Progenitor cell of endocrine pancreas (in vitro differentiated cells): ENCODE results near the gene CYP26C1. TPM values are rescaled to one million over a fixed set of nuclear protein-coding genes. Genes with fewer than 3 reads are reported as not detected.

Experiments
- DNase-seq: peaks from one replicate; pipeline ENCODE4 v3.0.0; 2021; ENCODE audit warnings: low spot score; ENCODE audit not compliant: unreplicated experiment
- H3K27ac Mint-ChIP-seq: 2 replicates; pipeline ENCODE4 v1.8.0; 2021; ENCODE audit warnings: mild to moderate bottlenecking, moderate library complexity, mixed read lengths
- H3K27me3 Mint-ChIP-seq: 2 replicates; pipeline ENCODE4 v1.8.0; 2021; ENCODE audit warnings: mixed read lengths
- H3K36me3 Mint-ChIP-seq: 2 replicates; pipeline ENCODE4 v1.8.0; 2022; ENCODE audit warnings: mixed read lengths; ENCODE audit not compliant: insufficient read depth
- H3K4me1 Mint-ChIP-seq: 2 replicates; pipeline ENCODE4 v1.8.0; 2021; ENCODE audit warnings: low read depth, mixed read lengths
- H3K4me3 Mint-ChIP-seq: 2 replicates; pipeline ENCODE4 v1.8.0; 2021; ENCODE audit warnings: low read depth, mild to moderate bottlenecking, moderate library complexity, mixed read lengths
- H3K9me3 Mint-ChIP-seq: 2 replicates; pipeline ENCODE4 v1.8.0; 2021; ENCODE audit warnings: low read depth, mixed read lengths
- total RNA-seq: library from RNA; stranded (reverse); gene quantifications from 2 replicates; pipeline ENCODE4 v1.2.1, GENCODE V29; 2021
- TF ChIP-seq, protein P1 (sequence below): fragments of 200-600 bp; sonication (generic); IDR thresholded peaks from one replicate; pipeline ENCODE4 v1.5.0; 2021; ENCODE audit warnings: antibody characterized with exemption, mild to moderate bottlenecking; ENCODE audit not compliant: unreplicated experiment

The CYP26C1 gene
- total RNA-seq, 1 donor from 2014 or later = 0.26 TPM

DNA sequence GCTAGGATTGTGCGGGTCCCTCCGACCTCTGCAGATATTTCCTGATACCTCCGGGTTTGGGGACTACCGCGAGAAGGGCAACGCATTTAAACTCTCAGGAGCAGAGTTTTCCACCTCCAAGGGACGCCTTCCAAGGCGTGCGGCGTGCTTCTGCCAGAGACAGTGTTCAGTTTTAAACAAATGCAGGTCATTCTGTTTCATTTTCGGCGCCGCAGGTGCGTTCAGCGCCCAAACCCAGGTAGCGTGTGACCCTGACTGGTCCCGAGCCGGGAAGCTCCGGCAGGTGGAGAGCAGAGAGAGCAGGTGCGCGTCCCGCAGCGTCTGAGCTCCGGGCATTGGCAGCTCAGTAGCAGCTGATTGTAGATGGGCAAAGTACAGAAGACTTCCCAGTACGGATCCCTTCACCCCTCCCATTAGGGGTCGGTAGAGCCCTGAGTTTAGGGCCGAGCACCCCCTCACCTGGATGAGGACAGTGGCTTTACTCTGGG lies 11.7 kb downstream of the CYP26C1 start:
- Mint-ChIP-seq H3K4me1 (peaks cover 26% of the 10 kb centered on the region), H3K27ac (peak overlapping the region; percentile 51), H3K27me3 (peaks cover 79% of the 10 kb centered on the region), H3K36me3 (no peaks in the 10 kb centered on the region), H3K4me3 (peak overlapping the region; percentile 79), H3K9me3 (no peaks in the 10 kb centered on the region)
- TF ChIP-seq, protein P1, sequence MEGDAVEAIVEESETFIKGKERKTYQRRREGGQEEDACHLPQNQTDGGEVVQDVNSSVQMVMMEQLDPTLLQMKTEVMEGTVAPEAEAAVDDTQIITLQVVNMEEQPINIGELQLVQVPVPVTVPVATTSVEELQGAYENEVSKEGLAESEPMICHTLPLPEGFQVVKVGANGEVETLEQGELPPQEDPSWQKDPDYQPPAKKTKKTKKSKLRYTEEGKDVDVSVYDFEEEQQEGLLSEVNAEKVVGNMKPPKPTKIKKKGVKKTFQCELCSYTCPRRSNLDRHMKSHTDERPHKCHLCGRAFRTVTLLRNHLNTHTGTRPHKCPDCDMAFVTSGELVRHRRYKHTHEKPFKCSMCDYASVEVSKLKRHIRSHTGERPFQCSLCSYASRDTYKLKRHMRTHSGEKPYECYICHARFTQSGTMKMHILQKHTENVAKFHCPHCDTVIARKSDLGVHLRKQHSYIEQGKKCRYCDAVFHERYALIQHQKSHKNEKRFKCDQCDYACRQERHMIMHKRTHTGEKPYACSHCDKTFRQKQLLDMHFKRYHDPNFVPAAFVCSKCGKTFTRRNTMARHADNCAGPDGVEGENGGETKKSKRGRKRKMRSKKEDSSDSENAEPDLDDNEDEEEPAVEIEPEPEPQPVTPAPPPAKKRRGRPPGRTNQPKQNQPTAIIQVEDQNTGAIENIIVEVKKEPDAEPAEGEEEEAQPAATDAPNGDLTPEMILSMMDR = no peak
- DNase-seq = no peak

DNA sequence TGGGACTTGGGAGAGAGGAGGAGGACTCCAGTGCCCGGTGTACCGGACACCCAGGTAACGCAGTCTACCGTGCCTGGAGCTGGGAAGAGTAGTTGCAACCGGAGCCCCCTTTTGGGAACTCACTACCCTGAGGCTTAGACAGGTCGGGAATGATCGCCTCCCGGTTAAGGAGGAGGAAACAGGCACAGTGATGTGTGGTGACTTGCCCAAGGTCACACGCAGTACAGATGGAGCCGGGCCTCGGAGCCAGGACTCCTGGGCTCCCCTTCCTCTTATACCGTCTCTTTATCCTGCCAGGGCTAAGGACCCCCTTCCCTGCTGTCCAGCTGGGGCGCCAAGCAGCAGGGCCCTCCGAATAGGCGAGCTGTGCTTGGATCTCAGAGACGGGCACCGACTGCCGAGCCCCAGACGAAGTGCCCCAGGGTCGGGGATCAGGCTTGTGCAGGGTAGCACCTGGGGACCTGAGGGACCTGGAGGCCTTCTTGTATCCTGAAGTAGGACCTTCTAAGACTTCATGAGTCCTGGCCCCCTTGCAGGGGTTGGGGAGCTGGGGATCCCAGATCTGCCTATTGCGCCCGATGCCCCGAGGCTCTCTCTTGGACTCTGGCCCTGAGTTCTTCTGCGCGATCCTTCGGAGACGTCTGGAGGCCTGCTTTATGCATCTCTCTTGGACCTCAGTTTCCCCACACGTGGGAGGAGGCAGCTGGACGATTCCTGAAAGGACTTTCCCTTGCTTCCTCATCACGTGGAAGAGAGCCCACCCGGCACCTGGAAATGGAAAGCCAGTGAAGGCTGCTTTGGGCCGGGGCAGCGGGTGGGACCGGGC lies 12.3 kb downstream of the CYP26C1 start:
- TF ChIP-seq, protein P1 = no peak

DNA sequence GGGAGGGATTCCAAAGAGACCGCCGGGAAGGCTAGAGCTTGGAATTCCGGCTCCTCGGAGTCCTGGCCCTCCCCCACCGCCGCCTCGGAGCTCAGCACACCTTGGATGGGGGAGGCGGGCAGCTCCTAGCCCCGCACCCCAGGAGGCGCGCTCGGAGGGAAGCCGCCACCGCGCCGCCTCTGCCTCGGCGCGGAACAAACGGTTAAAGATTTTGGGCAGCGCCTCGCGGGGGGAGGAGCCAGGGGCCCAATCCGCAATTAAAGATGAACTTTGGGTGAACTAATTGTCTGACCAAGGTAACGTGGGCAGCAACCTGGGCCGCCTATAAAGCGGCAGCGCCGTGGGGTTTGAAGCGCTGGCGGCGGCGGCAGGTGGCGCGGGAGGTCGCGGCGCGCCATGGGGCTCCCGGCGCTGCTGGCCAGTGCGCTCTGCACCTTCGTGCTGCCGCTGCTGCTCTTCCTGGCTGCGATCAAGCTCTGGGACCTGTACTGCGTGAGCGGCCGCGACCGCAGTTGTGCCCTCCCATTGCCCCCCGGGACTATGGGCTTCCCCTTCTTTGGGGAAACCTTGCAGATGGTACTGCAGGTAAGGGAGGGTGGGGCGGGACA lies 13.0 kb downstream of the CYP26C1 start, which contains the start of gene CYP26A1:
CYP26A1 (plus strand) TSS at position 355 of the 608 bp plus-strand sequence; CDS start at position 397, 42 bp downstream.
- DNase-seq = no peak
- Mint-ChIP-seq H3K27me3 (peaks cover 65% of the 10 kb centered on the region), H3K4me1 (peaks cover 26% of the 10 kb centered on the region), H3K36me3 (no peaks in the 10 kb centered on the region), H3K4me3 (peak within 1 kb of the TSS; percentile 79), H3K9me3 (no peaks in the 10 kb centered on the region), H3K27ac (no peak within 1 kb of the TSS)
- TF ChIP-seq, protein P1 = no peak

More for the DNA sequence above, 12.3 kb downstream of the CYP26C1 start:
- H3K36me3 Mint-ChIP-seq = no peaks in the 10 kb centered on the region
- no peak overlapping the region for H3K27ac Mint-ChIP-seq
- no peaks in the 10 kb centered on the region for H3K9me3 Mint-ChIP-seq
- H3K4me3 Mint-ChIP-seq = peak overlapping the region; percentile 79
- peaks cover 29% of the 10 kb centered on the region for H3K4me1 Mint-ChIP-seq
- no peak for DNase-seq
- H3K27me3 Mint-ChIP-seq = peaks cover 72% of the 10 kb centered on the region

DNA sequence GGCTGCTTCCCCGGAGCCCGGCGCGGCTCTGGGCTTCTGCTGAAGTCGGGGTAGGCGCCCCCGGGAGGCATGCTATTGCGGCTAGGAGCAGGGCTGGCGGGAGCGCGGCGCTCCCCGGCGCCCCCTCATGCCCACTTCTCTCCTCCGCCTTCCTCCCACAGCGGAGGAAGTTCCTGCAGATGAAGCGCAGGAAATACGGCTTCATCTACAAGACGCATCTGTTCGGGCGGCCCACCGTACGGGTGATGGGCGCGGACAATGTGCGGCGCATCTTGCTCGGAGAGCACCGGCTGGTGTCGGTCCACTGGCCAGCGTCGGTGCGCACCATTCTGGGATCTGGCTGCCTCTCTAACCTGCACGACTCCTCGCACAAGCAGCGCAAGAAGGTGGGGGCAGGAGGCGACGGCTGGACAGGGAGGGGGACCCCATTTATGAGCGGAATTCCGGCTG lies 13.6 kb downstream of the CYP26C1 start:
- Mint-ChIP-seq H3K9me3 (no peaks in the 10 kb centered on the region), H3K4me1 (peaks cover 25% of the 10 kb centered on the region), H3K27me3 (peaks cover 60% of the 10 kb centered on the region), H3K27ac (no peak overlapping the region), H3K4me3 (peak overlapping the region; percentile 78), H3K36me3 (no peaks in the 10 kb centered on the region)
- TF ChIP-seq, protein P1 = peak; percentile 32
- no peak for DNase-seq

DNA sequence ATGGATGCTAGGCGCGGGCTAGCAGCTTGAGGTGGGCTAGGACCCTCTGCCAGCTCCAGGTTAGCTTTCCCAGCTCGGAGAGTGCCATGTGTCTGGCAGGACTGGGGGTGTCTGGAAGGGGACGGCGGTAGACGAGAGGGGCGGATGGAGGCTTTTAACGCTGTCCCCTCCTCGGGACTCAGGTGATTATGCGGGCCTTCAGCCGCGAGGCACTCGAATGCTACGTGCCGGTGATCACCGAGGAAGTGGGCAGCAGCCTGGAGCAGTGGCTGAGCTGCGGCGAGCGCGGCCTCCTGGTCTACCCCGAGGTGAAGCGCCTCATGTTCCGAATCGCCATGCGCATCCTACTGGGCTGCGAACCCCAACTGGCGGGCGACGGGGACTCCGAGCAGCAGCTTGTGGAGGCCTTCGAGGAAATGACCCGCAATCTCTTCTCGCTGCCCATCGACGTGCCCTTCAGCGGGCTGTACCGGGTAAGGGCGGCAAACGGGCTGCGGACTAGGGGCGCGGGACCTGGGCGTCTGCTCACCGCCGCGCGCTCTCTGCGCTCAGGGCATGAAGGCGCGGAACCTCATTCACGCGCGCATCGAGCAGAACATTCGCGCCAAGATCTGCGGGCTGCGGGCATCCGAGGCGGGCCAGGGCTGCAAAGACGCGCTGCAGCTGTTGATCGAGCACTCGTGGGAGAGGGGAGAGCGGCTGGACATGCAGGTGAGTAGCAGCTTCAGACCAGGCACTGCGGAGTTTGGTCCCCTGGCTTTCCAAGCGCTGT lies 14.2 kb downstream of the CYP26C1 start:
- peaks cover 25% of the 10 kb centered on the region for H3K4me1 Mint-ChIP-seq
- TF ChIP-seq, protein P1 = no peak
- H3K27ac Mint-ChIP-seq = no peak overlapping the region
- H3K36me3 Mint-ChIP-seq = no peaks in the 10 kb centered on the region
- no peaks in the 10 kb centered on the region for H3K9me3 Mint-ChIP-seq
- H3K4me3 Mint-ChIP-seq = peak overlapping the region; percentile 78
- peaks cover 61% of the 10 kb centered on the region for H3K27me3 Mint-ChIP-seq
- no peak for DNase-seq
